H1 (cell line): Measurements from ENCODE around the gene MYL7. TPM values are rescaled to one million over a fixed set of nuclear protein-coding genes. Genes with fewer than 3 reads are reported as not detected.

Experiments used
- BCL11A ChIP-seq, 2 experiments: IDR thresholded peaks; one replicate each; pipeline ENCODE4 v1.6.1; 2011; ENCODE audit warnings: low read depth in 2 of 2, low read length in 2 of 2, mild to moderate bottlenecking in 2 of 2
- CBX5 ChIP-seq: fragments of 300-800, 300-1000 bp; sonication (generic); IDR thresholded peaks from 2 replicates; pipeline ENCODE4 v1.7.1; 2016; ENCODE audit warnings: antibody characterized with exemption, low read length, low read depth
- CREB1 ChIP-seq: IDR thresholded peaks from 2 replicates; pipeline ENCODE4 v1.6.1; 2012; ENCODE audit warnings: inconsistent platforms
- KDM1A ChIP-seq: fragments of 200-600, 300-600 bp; sonication (generic); IDR thresholded peaks from 2 replicates; pipeline ENCODE4 v1.7.1; 2016; ENCODE audit warnings: mild to moderate bottlenecking, low read length, borderline replicate concordance
- KDM5A ChIP-seq: fragments of 200-600 bp; IDR thresholded peaks from 2 replicates; pipeline ENCODE4 v1.7.1; 2012; ENCODE audit warnings: mild to moderate bottlenecking, low read length, inconsistent platforms, mixed read lengths
- POU5F1 ChIP-seq: IDR thresholded peaks from 2 replicates; pipeline ENCODE4 v1.6.1; 2011; ENCODE audit warnings: low read depth, mild to moderate bottlenecking, low read length, moderate library complexity
- SAP30 ChIP-seq: fragments of 300-600 bp; sonication (generic); IDR thresholded peaks from 2 replicates; pipeline ENCODE4 v1.7.1; 2012; ENCODE audit warnings: low read length, moderate library complexity, mild to moderate bottlenecking, inconsistent platforms; ENCODE audit not compliant: insufficient read depth, insufficient replicate concordance
- SP2 ChIP-seq: IDR thresholded peaks from 2 replicates; pipeline ENCODE4 v1.6.1; 2012; ENCODE audit warnings: mild to moderate bottlenecking, low read length, inconsistent platforms
- polyA plus RNA-seq, 7 experiments: library from polyadenylated mRNA; depleted of rRNA in 3 of 7; stranded (reverse) in 5 of 7; unstranded in 2 of 7; fragments of >200 nt in 5 of 7; fragments of 200-250 nt in 2 of 7; gene quantifications; 1 replicate in 5 of 7; 2 replicates in 1 of 7; 4 replicates in 1 of 7; pipeline versions ENCODE4 v1.2.1 to v1.2.3, GENCODE V29; 2011 to 2013; ENCODE audit warnings: missing spikeins in 2 of 7, mixed read lengths in 2 of 7
- total RNA-seq: library from RNA; stranded (reverse); fragmentation: NEBNext Ultra II Directional; extraction: Animal tissue kit (Norgen Biotek cat#: 25700); gene quantifications from 2 replicates; pipeline ENCODE4 v1.2.1, GENCODE V29; 2021

MYL7 gene
- total and polyA plus RNA-seq, 2 of the 8 experiments (the other 6 are each of a cell fraction or from before 2014, with no cell fraction given) = 3.3 to 3.4 TPM

DNA sequence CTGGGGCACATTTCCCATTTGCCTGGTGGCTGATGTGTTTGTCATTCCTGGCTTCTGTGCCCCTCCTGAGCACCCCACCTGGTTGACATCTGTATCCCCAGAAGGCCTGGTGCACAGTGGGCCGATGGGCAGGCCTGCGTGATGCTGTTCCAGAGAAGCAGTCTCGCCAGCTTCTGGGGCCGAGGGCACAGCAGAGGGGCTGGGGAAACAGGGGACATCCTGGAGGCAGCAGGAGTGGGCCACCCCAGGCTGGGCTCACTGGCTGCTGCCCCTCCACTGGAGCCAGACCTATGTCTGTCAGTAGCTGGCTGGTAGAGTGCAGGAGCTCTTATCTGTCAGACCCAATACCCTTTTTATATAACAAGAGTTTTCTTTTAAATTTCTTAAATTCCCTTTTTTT, 896 bp upstream of the MYL7 start (continued):
- no peak for TF ChIP-seq SAP30
- no peak for TF ChIP-seq BCL11A (IDR thresholded peaks at IDR 0.05; ENCODE audit: low read depth in 2 of 2, low read length in 2 of 2)
- TF ChIP-seq KDM1A = no peak
- TF ChIP-seq KDM5A = no peak
- TF ChIP-seq CBX5 = no peak
- no peak for TF ChIP-seq CREB1
- TF ChIP-seq POU5F1 = no peak
- TF ChIP-seq SP2 = no peak
- TF ChIP-seq, all 59 proteins: peak for 0
